DND-41 (cell line): Measurements from ENCODE around the gene DOCK4.

Source experiments
- ATAC-seq: fragments of 200-7000 bp; cut with Tn5 transposase; 3 replicates; pipeline ENCODE4 v1.9.1; 2021; ENCODE audit warnings: low read depth; ENCODE audit not compliant: insufficient read depth
- DNase-seq: peaks from one replicate; pipeline ENCODE4 v3.0.0-alpha.2; 2020
- H2AFZ ChIP-seq: 2 replicates; pipeline ENCODE4 v1.6.0; 2012; ENCODE audit warnings: low read depth, low read length
- H3K27ac ChIP-seq: 2 replicates; pipeline ENCODE4 v1.5.1; 2012; ENCODE audit warnings: low read length, inconsistent platforms
- H3K27me3 ChIP-seq: fragments of 200-600 bp; sonication (generic); 2 replicates; pipeline ENCODE4 v1.6.0; 2012; ENCODE audit warnings: low read length, mild to moderate bottlenecking, inconsistent platforms; ENCODE audit not compliant: insufficient read depth, poor library complexity
- H3K36me3 ChIP-seq: 2 replicates; pipeline ENCODE4 v1.5.1; 2012; ENCODE audit warnings: low read length, inconsistent platforms; ENCODE audit not compliant: insufficient read depth
- H3K4me1 ChIP-seq: 2 replicates; pipeline ENCODE4 v1.5.1; 2012; ENCODE audit warnings: mild to moderate bottlenecking, low read length; ENCODE audit not compliant: insufficient read depth
- H3K4me2 ChIP-seq: 2 replicates; pipeline ENCODE4 v1.6.0; 2012; ENCODE audit warnings: mild to moderate bottlenecking, moderate library complexity, low read length, inconsistent platforms; ENCODE audit not compliant: insufficient read depth
- H3K4me3 ChIP-seq, 2 experiments: fragments of 200-600 bp in 1 of 2; shearing (Covaris generic) in 1 of 2; 2 replicates each; pipeline ENCODE4 v1.5.1; 2012 to 2016; ENCODE audit warnings: inconsistent platforms in 2 of 2, low read length in 2 of 2, mild to moderate bottlenecking in 2 of 2, low read depth in 1 of 2, moderate library complexity in 1 of 2
- H3K79me2 ChIP-seq: 2 replicates; pipeline ENCODE4 v1.6.0; 2012; ENCODE audit warnings: low read length, inconsistent platforms; ENCODE audit not compliant: insufficient read depth
- H3K9ac ChIP-seq: 2 replicates; pipeline ENCODE4 v1.6.0; 2012; ENCODE audit warnings: low read depth, mild to moderate bottlenecking, inconsistent platforms, low read length, moderate library complexity
- H3K9me3 ChIP-seq: 2 replicates; pipeline ENCODE4 v1.5.1; 2012; ENCODE audit warnings: low read length, moderate library complexity, mild to moderate bottlenecking, inconsistent platforms; ENCODE audit not compliant: insufficient read depth, severe bottlenecking
- H4K20me1 ChIP-seq: 2 replicates; pipeline ENCODE4 v1.6.0; 2012; ENCODE audit warnings: low read length; ENCODE audit not compliant: insufficient read depth
- EZH2 ChIP-seq: IDR thresholded peaks from 3 replicates; pipeline ENCODE4 v1.6.1; 2012; ENCODE audit warnings: borderline replicate concordance, low read depth, mild to moderate bottlenecking, moderate library complexity, low read length, inconsistent platforms; ENCODE audit not compliant: severe bottlenecking
- TF ChIP-seq, protein P1 (sequence below): IDR thresholded peaks from 2 replicates; pipeline ENCODE4 v1.5.1; 2012; ENCODE audit warnings: borderline replicate concordance, low read length, moderate library complexity, mild to moderate bottlenecking; ENCODE audit not compliant: poor library complexity, severe bottlenecking; ENCODE audit errors: extremely low read depth

DOCK4 gene

GRCh38 chr7:111903797-111904196 lies 302.4 kb downstream of the DOCK4 start:
- Histone ChIP-seq H3K4me1 (no peaks in the 10 kb centered on the region), H2AFZ (no peak overlapping the region), H3K9ac (no peak overlapping the region), H3K9me3 (no peaks in the 10 kb centered on the region), H3K27ac (no peak overlapping the region), H4K20me1 (no peaks in the 10 kb centered on the region), H3K4me2 (no peak overlapping the region), H3K27me3 (no peaks in the 10 kb centered on the region), H3K4me3 (no peak overlapping the region), H3K36me3 (no peaks in the 10 kb centered on the region), H3K79me2 (no peaks in the 10 kb centered on the region)
- TF ChIP-seq, protein P1, sequence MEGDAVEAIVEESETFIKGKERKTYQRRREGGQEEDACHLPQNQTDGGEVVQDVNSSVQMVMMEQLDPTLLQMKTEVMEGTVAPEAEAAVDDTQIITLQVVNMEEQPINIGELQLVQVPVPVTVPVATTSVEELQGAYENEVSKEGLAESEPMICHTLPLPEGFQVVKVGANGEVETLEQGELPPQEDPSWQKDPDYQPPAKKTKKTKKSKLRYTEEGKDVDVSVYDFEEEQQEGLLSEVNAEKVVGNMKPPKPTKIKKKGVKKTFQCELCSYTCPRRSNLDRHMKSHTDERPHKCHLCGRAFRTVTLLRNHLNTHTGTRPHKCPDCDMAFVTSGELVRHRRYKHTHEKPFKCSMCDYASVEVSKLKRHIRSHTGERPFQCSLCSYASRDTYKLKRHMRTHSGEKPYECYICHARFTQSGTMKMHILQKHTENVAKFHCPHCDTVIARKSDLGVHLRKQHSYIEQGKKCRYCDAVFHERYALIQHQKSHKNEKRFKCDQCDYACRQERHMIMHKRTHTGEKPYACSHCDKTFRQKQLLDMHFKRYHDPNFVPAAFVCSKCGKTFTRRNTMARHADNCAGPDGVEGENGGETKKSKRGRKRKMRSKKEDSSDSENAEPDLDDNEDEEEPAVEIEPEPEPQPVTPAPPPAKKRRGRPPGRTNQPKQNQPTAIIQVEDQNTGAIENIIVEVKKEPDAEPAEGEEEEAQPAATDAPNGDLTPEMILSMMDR = no peak
- TF ChIP-seq EZH2 = no peak
- ATAC-seq = no peak
- DNase-seq = no peak

DNA sequence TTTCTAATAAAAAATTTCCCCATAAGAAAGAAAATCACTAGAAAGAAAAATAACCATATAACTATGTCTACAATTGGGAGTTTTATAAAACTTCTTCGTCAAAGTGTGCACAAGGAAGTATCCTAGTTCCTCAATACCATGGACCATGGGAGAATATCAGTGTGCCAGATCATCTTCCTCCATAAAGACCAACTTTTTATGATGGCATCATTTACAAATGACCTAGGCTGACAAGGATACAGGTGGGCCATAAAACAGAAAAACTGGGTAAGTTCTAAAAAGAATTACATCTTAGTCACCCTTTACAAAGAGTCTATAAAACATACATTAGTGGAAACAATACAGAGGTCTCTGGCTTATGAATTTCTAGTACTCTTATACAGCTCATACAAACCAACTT lies 303.2 kb downstream of the DOCK4 start:
- no peak for TF ChIP-seq EZH2
- TF ChIP-seq, protein P1 = no peak
- Histone ChIP-seq H4K20me1 (no peaks in the 10 kb centered on the region), H3K4me3 (no peak overlapping the region), H3K36me3 (no peaks in the 10 kb centered on the region), H3K4me1 (no peaks in the 10 kb centered on the region), H3K9me3 (no peaks in the 10 kb centered on the region), H3K27ac (no peak overlapping the region), H3K79me2 (no peaks in the 10 kb centered on the region), H3K9ac (no peak overlapping the region), H2AFZ (no peak overlapping the region), H3K4me2 (no peak overlapping the region), H3K27me3 (no peaks in the 10 kb centered on the region)
- ATAC-seq (no peak), DNase-seq (no peak)

GRCh38 chr7:111900283-111900682 lies 305.9 kb downstream of the DOCK4 start:
- no peaks in the 10 kb centered on the region for H3K27me3 ChIP-seq
- no peaks in the 10 kb centered on the region for H3K9me3 ChIP-seq
- H2AFZ ChIP-seq = no peak overlapping the region
- no peak overlapping the region for H3K4me3 ChIP-seq
- no peaks in the 10 kb centered on the region for H3K36me3 ChIP-seq
- no peak for DNase-seq
- no peak overlapping the region for H3K9ac ChIP-seq
- TF ChIP-seq, protein P1 = no peak
- no peak for TF ChIP-seq EZH2
- H3K27ac ChIP-seq = no peak overlapping the region
- no peaks in the 10 kb centered on the region for H3K79me2 ChIP-seq
- no peak for ATAC-seq
- H3K4me1 ChIP-seq = no peaks in the 10 kb centered on the region
- H3K4me2 ChIP-seq = no peak overlapping the region
- no peaks in the 10 kb centered on the region for H4K20me1 ChIP-seq

- Histone ChIP-seq H3K27ac (no peak overlapping the region), H3K4me1 (no peaks in the 10 kb centered on the region), H3K79me2 (no peaks in the 10 kb centered on the region), H2AFZ (no peak overlapping the region), H4K20me1 (no peaks in the 10 kb centered on the region), H3K4me2 (no peak overlapping the region), H3K36me3 (no peaks in the 10 kb centered on the region), H3K9me3 (no peaks in the 10 kb centered on the region), H3K9ac (no peak overlapping the region), H3K27me3 (no peaks in the 10 kb centered on the region), H3K4me3 (no peak overlapping the region)
- DNase-seq (no peak), ATAC-seq (no peak)
- no peak for TF ChIP-seq EZH2
- TF ChIP-seq, protein P1 = no peak
These were observed 311.1 kb downstream of the DOCK4 start for GRCh38 chr7:111895049-111895448.
